ENCODE measurements around the gene TAF4B. TPM values are rescaled to one million over a fixed set of nuclear protein-coding genes. Genes with fewer than 3 reads are reported as not detected.

Gene TAF4B
- total and polyA plus RNA-seq, 10 of the 15 experiments (the other 5 are each of a cell fraction or from before 2014, with no cell fraction given): 2.3 to 15.0 (median 12.2) TPM

DNA sequence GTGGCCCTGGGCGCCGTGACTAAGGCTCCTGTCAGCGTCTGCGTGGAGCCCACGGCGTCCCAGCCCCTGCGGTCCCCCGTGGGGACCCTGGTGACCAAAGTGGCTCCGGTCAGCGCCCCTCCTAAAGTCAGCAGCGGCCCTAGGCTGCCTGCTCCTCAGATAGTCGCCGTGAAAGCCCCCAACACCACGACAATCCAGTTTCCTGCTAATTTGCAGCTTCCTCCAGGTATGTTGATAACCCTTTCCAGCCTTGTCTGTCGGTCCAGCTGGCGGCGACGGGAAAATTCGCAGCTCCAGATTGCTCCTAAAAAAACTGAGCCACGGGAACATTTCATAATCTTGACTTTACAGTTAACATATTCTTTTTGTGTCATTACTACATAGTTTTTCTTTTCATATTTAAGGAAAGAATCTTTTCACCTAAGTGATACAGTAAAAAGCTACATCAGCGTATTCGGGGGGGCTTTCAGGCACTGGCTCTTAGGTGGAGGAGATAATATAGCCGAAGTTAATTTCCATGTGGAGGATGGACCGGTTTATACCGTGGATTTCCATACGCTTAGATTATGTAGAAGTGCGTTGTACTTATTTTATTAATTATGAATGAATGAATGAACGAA is 916 bp downstream of the TAF4B start (continued):
- TF ChIP-seq, protein P1, sequence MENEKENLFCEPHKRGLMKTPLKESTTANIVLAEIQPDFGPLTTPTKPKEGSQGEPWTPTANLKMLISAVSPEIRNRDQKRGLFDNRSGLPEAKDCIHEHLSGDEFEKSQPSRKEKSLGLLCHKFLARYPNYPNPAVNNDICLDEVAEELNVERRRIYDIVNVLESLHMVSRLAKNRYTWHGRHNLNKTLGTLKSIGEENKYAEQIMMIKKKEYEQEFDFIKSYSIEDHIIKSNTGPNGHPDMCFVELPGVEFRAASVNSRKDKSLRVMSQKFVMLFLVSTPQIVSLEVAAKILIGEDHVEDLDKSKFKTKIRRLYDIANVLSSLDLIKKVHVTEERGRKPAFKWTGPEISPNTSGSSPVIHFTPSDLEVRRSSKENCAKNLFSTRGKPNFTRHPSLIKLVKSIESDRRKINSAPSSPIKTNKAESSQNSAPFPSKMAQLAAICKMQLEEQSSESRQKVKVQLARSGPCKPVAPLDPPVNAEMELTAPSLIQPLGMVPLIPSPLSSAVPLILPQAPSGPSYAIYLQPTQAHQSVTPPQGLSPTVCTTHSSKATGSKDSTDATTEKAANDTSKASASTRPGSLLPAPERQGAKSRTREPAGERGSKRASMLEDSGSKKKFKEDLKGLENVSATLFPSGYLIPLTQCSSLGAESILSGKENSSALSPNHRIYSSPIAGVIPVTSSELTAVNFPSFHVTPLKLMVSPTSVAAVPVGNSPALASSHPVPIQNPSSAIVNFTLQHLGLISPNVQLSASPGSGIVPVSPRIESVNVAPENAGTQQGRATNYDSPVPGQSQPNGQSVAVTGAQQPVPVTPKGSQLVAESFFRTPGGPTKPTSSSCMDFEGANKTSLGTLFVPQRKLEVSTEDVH (IDR thresholded peaks at IDR 0.05; ENCODE audit: low read depth, partially characterized antibody): no peak
- TF ChIP-seq CHD1 (IDR thresholded peaks at IDR 0.05; ENCODE audit: low read depth, low read length): no peak

GRCh38 chr18:26228562-26229260 is 2.5 kb downstream of the TAF4B start:
- WGBS (ENCODE audit: insufficient coverage, insufficient replicate concordance, low lambda C conversion rate, missing lambda C conversion rate): 45% methylated on average over 6 of the region's 6 CpGs
- H3K9ac ChIP-seq (ENCODE audit: control insufficient read depth, insufficient read depth, low read length): 0 out of 2 replicates have a peak overlapping the region, but pooled peaks have one; percentile 13
- no peak overlapping the region for H2AFZ ChIP-seq (ENCODE audit: control insufficient read depth, low read depth, low read length)
- DNase-seq (ENCODE audit: low read depth, low spot score): no peak
- POLR2A ChIA-PET: interaction anchor here (0.5 kb wide), 1 partner anchor 33 kb away, joined by 4 read pairs; no protein-coding TSS in a partner anchor
- no peak for TF ChIP-seq CHD4 (IDR thresholded peaks at IDR 0.05)
- TF ChIP-seq IKZF2 (IDR thresholded peaks at IDR 0.05): peak; percentile 13 to 36; a peak in 1 of 4 replicates
- no peak for TF ChIP-seq MYC (IDR thresholded peaks at IDR 0.05; ENCODE audit: insufficient read depth, insufficient read length, insufficient replicate concordance, low read length, severe bottlenecking)
- TF ChIP-seq STAT1 (conservative IDR thresholded peaks at IDR 0.05): no peak
- no peak for TF ChIP-seq NR2F1 (conservative IDR thresholded peaks at IDR 0.05)
- TF ChIP-seq, protein P2, sequence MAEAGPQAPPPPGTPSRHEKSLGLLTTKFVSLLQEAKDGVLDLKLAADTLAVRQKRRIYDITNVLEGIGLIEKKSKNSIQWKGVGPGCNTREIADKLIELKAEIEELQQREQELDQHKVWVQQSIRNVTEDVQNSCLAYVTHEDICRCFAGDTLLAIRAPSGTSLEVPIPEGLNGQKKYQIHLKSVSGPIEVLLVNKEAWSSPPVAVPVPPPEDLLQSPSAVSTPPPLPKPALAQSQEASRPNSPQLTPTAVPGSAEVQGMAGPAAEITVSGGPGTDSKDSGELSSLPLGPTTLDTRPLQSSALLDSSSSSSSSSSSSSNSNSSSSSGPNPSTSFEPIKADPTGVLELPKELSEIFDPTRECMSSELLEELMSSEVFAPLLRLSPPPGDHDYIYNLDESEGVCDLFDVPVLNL (IDR thresholded peaks at IDR 0.05; ENCODE audit: low read depth, low read length): no peak
- TF ChIP-seq, protein P3, sequence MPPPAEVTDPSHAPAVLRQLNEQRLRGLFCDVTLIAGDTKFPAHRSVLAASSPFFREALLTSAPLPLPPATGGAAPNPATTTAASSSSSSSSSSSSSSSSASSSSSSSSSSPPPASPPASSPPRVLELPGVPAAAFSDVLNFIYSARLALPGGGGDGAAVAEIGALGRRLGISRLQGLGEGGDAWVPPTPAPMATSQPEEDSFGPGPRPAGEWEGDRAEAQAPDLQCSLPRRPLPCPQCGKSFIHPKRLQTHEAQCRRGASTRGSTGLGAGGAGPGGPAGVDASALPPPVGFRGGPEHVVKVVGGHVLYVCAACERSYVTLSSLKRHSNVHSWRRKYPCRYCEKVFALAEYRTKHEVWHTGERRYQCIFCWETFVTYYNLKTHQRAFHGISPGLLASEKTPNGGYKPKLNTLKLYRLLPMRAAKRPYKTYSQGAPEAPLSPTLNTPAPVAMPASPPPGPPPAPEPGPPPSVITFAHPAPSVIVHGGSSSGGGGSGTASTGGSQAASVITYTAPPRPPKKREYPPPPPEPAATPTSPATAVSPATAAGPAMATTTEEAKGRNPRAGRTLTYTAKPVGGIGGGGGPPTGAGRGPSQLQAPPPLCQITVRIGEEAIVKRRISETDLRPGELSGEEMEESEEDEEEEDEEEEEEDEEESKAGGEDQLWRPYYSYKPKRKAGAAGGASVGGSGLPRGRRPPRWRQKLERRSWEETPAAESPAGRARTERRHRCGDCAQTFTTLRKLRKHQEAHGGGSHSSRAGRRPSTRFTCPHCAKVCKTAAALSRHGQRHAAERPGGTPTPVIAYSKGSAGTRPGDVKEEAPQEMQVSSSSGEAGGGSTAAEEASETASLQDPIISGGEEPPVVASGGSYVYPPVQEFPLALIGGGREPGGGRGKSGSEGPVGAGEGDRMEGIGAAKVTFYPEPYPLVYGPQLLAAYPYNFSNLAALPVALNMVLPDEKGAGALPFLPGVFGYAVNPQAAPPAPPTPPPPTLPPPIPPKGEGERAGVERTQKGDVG (CRISPR knock-in tag; IDR thresholded peaks at IDR 0.05): no peak
- no peak for TF ChIP-seq BRCA1 (IDR thresholded peaks at IDR 0.05; ENCODE audit: low read depth, low read length)
- no TSS peak for BruUV-seq (replicated peaks)
- no peaks in the 10 kb centered on the region for H3K27me3 ChIP-seq (replicated peaks in 1 of 2; ENCODE audit: control insufficient read depth in 2 of 2, insufficient read depth in 2 of 2, low read length in 1 of 2)
- FAIRE-seq: no peak
- H4K20me1 ChIP-seq (ENCODE audit: control insufficient read depth, insufficient read depth): no peaks in the 10 kb centered on the region
- peak overlapping the region; percentile 71 for H3K4me2 ChIP-seq (ENCODE audit: control insufficient read depth, insufficient read depth)
- H3K9me3 ChIP-seq (replicated peaks; ENCODE audit: control insufficient read depth, insufficient read depth, low read length): peaks cover 3% of the 10 kb centered on the region; the same call in 2 of the 3 replicates
- peaks cover 55% of the 10 kb centered on the region for H3K79me2 ChIP-seq (ENCODE audit: control insufficient read depth, insufficient read depth, low read length)
- RAD21 ChIA-PET (ENCODE audit: unreplicated experiment): interaction anchor here (1.0 kb wide), 1 partner anchor 13 kb away, joined by 3 read pairs; no protein-coding TSS in a partner anchor
- H3K36me3 ChIP-seq (ENCODE audit: control insufficient read depth in 2 of 2, insufficient read depth in 2 of 2, low read length in 1 of 2): no peaks in the 10 kb centered on the region; a peak in 1 of 4 replicates
- in situ Hi-C loops (cut with MboI): no loop called here
- H3K4me1 ChIP-seq (ENCODE audit: control insufficient read depth, insufficient read depth, low read length): no peaks in the 10 kb centered on the region
- CTCF ChIA-PET: interaction anchor here (0.8 kb wide), 1 partner anchor 22 kb away, joined by 4 read pairs; no protein-coding TSS in a partner anchor
- SMC1A ChIA-PET (ENCODE audit: uncharacterized antibody, unreplicated experiment): interaction anchor here (1.2 kb wide), 1 partner anchor 23 kb away, joined by 3 read pairs; no protein-coding TSS in a partner anchor
- peak; percentile 4; the same call in 2 of the 3 replicates for ATAC-seq
- H3K27ac ChIP-seq (ENCODE audit: control insufficient read depth, insufficient read depth): no peak overlapping the region
- H3K4me3 ChIP-seq: peak overlapping the region; percentile 72
- intact Hi-C loops (cut with micrococcal nuclease; ENCODE audit: unreplicated experiment): loop anchor here (2.0 to 5.0 kb wide), 3 partner anchors 26 to 136 kb away; partner anchors contain the start of gene SS18

Data from GM12878 (cell line).